K562 (cell line): ENCODE results near the gene RPLP2. TPM values are rescaled to one million over a fixed set of nuclear protein-coding genes. Genes with fewer than 3 reads are reported as not detected.
A peak's percentile ranks its signal among the peaks of the same experiment; 100 is the strongest.

ENCODE experiments used
- ATF2 ChIP-seq: sonication (generic); formaldehyde crosslinking; IDR thresholded peaks from 2 replicates; pipeline ENCODE4 v1.8.1; 2022; ENCODE audit warnings: missing genetic modification reagents
- BHLHE40 ChIP-seq: IDR thresholded peaks from 2 replicates; pipeline ENCODE4 v1.6.1; 2011; ENCODE audit warnings: low read length, improper control_type of control experiment
- E4F1 ChIP-seq: fragments of 250-450 bp; sonication (Bioruptor Pico); IDR thresholded peaks from 2 replicates; pipeline ENCODE4 v1.5.0; 2021; ENCODE audit warnings: mild to moderate bottlenecking, borderline replicate concordance
- ETV5 ChIP-seq: sonication (generic); formaldehyde crosslinking; IDR thresholded peaks from 2 replicates; pipeline ENCODE4 v1.4.0; 2020; ENCODE audit warnings: low read depth, mild to moderate bottlenecking, missing genetic modification reagents
- HDAC6 ChIP-seq: IDR thresholded peaks from 2 replicates; pipeline ENCODE4 v1.6.1; 2012; ENCODE audit warnings: low read depth, mild to moderate bottlenecking, control low read depth, inconsistent platforms, low read length, moderate library complexity
- HNRNPUL1 ChIP-seq: fragments of 200-400 bp; formaldehyde crosslinking; IDR thresholded peaks from 2 replicates; pipeline ENCODE4 v1.6.1; 2017; ENCODE audit warnings: low read length
- IRF9 ChIP-seq: fragments of 450-650 bp; IDR thresholded peaks from 2 replicates; pipeline ENCODE4 v1.6.1; 2016; ENCODE audit warnings: missing biosample characterization, missing genetic modification characterization
- KAT8 ChIP-seq: fragments of 450-650 bp; IDR thresholded peaks from 2 replicates; pipeline ENCODE4 v1.6.1; 2016; ENCODE audit warnings: low read depth, mild to moderate bottlenecking
- MEIS2 ChIP-seq: fragments of 450-650 bp; IDR thresholded peaks from 2 replicates; pipeline ENCODE4 v1.6.1; 2014; ENCODE audit warnings: mild to moderate bottlenecking; ENCODE audit not compliant: partially characterized antibody
- MXD1 ChIP-seq: fragments of 250-450 bp; sonication (Bioruptor Pico); IDR thresholded peaks from 2 replicates; pipeline ENCODE4 v1.8.0; 2021; ENCODE audit warnings: borderline replicate concordance, mild to moderate bottlenecking, moderate library complexity; ENCODE audit not compliant: poor library complexity, severe bottlenecking
- NCOA4 ChIP-seq: fragments of 450-650 bp; IDR thresholded peaks from 2 replicates; pipeline ENCODE4 v1.6.1; 2018; ENCODE audit warnings: mild to moderate bottlenecking; ENCODE audit not compliant: partially characterized antibody
- NR2C1 ChIP-seq, 2 experiments: fragments of 450-650 bp; IDR thresholded peaks; 2 replicates each; pipeline ENCODE4 v1.6.1; 2017; ENCODE audit warnings: mild to moderate bottlenecking in 2 of 2, antibody characterized with exemption in 1 of 2, inconsistent platforms in 1 of 2, missing compliant biosample characterization in 1 of 2, missing genetic modification characterization in 1 of 2
- OTX1 ChIP-seq: fragments of 450-650 bp; formaldehyde crosslinking; IDR thresholded peaks from 2 replicates; pipeline ENCODE4 v1.4.0; 2022; ENCODE audit warnings: mild to moderate bottlenecking
- RB1 ChIP-seq: fragments of 450-650 bp; IDR thresholded peaks from 2 replicates; pipeline ENCODE4 v1.6.1; 2017; ENCODE audit warnings: low read depth, mild to moderate bottlenecking
- RBM17 ChIP-seq: fragments of 200-400 bp; formaldehyde crosslinking; IDR thresholded peaks from 2 replicates; pipeline ENCODE4 v1.6.1; 2017; ENCODE audit warnings: low read depth, mild to moderate bottlenecking, low read length, borderline replicate concordance
- SMC3 ChIP-seq: conservative IDR thresholded peaks from 2 replicates; pipeline ENCODE4 v1.6.1; 2011; ENCODE audit warnings: low read depth, low read length, improper control_type of control experiment; ENCODE audit not compliant: insufficient read depth
- STAG1 ChIP-seq: sonication (generic); formaldehyde crosslinking; IDR thresholded peaks from 2 replicates; pipeline ENCODE4 v1.5.0; 2020; ENCODE audit warnings: missing genetic modification reagents, borderline replicate concordance
- THRAP3 ChIP-seq: fragments of 450-650 bp; IDR thresholded peaks from 2 replicates; pipeline ENCODE4 v1.6.1; 2016; ENCODE audit warnings: mild to moderate bottlenecking, inconsistent platforms, borderline replicate concordance
- USF1 ChIP-seq: sonication (generic); formaldehyde crosslinking; IDR thresholded peaks from 2 replicates; pipeline ENCODE4 v1.9.0; 2022; ENCODE audit warnings: mild to moderate bottlenecking, missing genetic modification reagents
- ZNF263 ChIP-seq: sonication (generic); formaldehyde crosslinking; IDR thresholded peaks from 2 replicates; pipeline ENCODE4 v1.8.0; 2022; ENCODE audit warnings: mild to moderate bottlenecking, missing genetic modification reagents, borderline replicate concordance
- ZSCAN32 ChIP-seq: fragments of 450-650 bp; formaldehyde crosslinking; IDR thresholded peaks from 2 replicates; pipeline ENCODE4 v1.4.0; 2020; ENCODE audit warnings: mild to moderate bottlenecking, moderate library complexity
- polyA plus RNA-seq, 8 experiments: library from polyadenylated mRNA; depleted of rRNA in 4 of 8; stranded (reverse) in 5 of 8; unstranded in 3 of 8; fragments of >200 nt; fragmentation: Nextera tagmentation in 2 of 8; fragmentation: Illumina TruSeq in 1 of 8; extraction: Ambion mirVana in 2 of 8; extraction: Trizol in 1 of 8; gene quantifications; 2 replicates each; pipeline versions ENCODE4 v1.2.1 to v1.2.3, GENCODE V29; 2011 to 2014; ENCODE audit warnings: inconsistent platforms in 1 of 8, missing spikeins in 1 of 8
- total RNA-seq, 7 experiments: library from RNA; depleted of rRNA in 6 of 7; stranded (reverse); fragments of >200 nt in 6 of 7; fragmentation: Illumina TruSeq in 2 of 7; extraction: Trizol in 2 of 7; gene quantifications; 2 replicates each; pipeline versions ENCODE4 v1.2.1 to v1.2.3, GENCODE V29; 2011 to 2021; ENCODE audit warnings: low replicate concordance in 1 of 7

The RPLP2 gene
- total and polyA plus RNA-seq, 9 of the 15 experiments (the other 6 are each of a cell fraction or from before 2014, with no cell fraction given), result 528 to 3,807 (median 1,633) TPM

GRCh38 chr11:783581-784015 is 26.2 kb upstream of the RPLP2 start (continued):
- TF ChIP-seq E4F1 (no peak), BHLHE40 (0 out of 2 replicates have a peak, but pooled peaks have one; percentile 24), STAG1 (CRISPR knock-in tag) (0 out of 2 replicates have a peak, but pooled peaks have one; percentile 11), NR2C1 (IDR thresholded peaks at IDR 0.05) (no peak), NR2C1 (tag; IDR thresholded peaks at IDR 0.05) (no peak), ATF2 (no peak), ZNF263 (CRISPR knock-in tag) (no peak), HDAC6 (no peak), IRF9 (tag) (no peak), NCOA4 (no peak), MXD1 (no peak), THRAP3 (no peak), SMC3 (0 out of 2 replicates have a peak, but pooled peaks have one; percentile 16), RB1 (peak; percentile 40; the same call in 1 of the 2 replicates), ZSCAN32 (CRISPR knock-in tag) (no peak), ETV5 (CRISPR knock-in tag) (no peak), KAT8 (no peak), RBM17 (no peak), USF1 (CRISPR knock-in tag) (no peak), HNRNPUL1 (no peak), MEIS2 (no peak), OTX1 (no peak)
